SK-N-SH (cell line): ENCODE data around the gene ACP5. TPM values are rescaled to one million over a fixed set of nuclear protein-coding genes. Genes with fewer than 3 reads are reported as not detected.

Experiments
- CTCF ChIA-PET: fragments of 300-600, 350-600 bp; formaldehyde crosslinking; extraction: SDS; loops from one replicate; lab custom pipeline; 2021; lab: Yijun Ruan, JAX
- POLR2A ChIA-PET: fragments of 350-600 bp; sonication (Branson Sonifier 250); formaldehyde crosslinking; extraction: SDS; loops from one replicate; lab custom pipeline; 2020; ENCODE audit warnings: antibody characterized with exemption, inconsistent platforms; lab: Yijun Ruan, JAX
- DNase-seq: peaks from one replicate; pipeline ENCODE4 v3.0.0; 2012
- H2AFZ ChIP-seq: fragments of 200-600 bp; sonication (generic); 2 replicates; pipeline ENCODE4 v1.8.1; 2016; ENCODE audit warnings: antibody characterized with exemption, mild to moderate bottlenecking, low read depth
- H3F3A ChIP-seq: fragments of 200-600 bp; sonication (generic); replicated peaks from 2 replicates; pipeline ENCODE3; 2016; ENCODE audit warnings: antibody characterized with exemption, mild to moderate bottlenecking; ENCODE audit not compliant: insufficient read depth
- H3K27ac ChIP-seq, 2 experiments: fragments of 200-500 bp in 1 of 2; fragments of 200-600 bp in 1 of 2; sonication (Bioruptor generic) in 1 of 2; sonication (generic), shearing (Covaris generic) in 1 of 2; 2 replicates each; pipeline versions ENCODE4 v1.5.1 to v1.6.1; 2014 to 2016; ENCODE audit warnings: low read depth in 2 of 2, inconsistent platforms in 1 of 2, low read length in 1 of 2, mild to moderate bottlenecking in 1 of 2, mixed read lengths in 1 of 2
- H3K27me3 ChIP-seq: fragments of 200-600 bp; sonication (generic), shearing (Covaris generic); 2 replicates; pipeline ENCODE4 v1.6.1; 2016; ENCODE audit warnings: mixed run types; ENCODE audit not compliant: insufficient read depth
- H3K36me3 ChIP-seq, 2 experiments: fragments of 200-500 bp in 1 of 2; fragments of 200-600 bp in 1 of 2; sonication (Bioruptor generic) in 1 of 2; sonication (generic) in 1 of 2; replicated peaks in 1 of 2; 2 replicates each; pipeline versions ENCODE3 to v1.5.1; 2014 to 2016; ENCODE audit warnings: low read length in 1 of 2, mild to moderate bottlenecking in 1 of 2; ENCODE audit not compliant: insufficient read depth in 2 of 2, control insufficient read depth in 1 of 2
- H3K4me1 ChIP-seq, 2 experiments: fragments of 200-500 bp in 1 of 2; fragments of 200-600 bp in 1 of 2; sonication (Bioruptor generic) in 1 of 2; sonication (generic), shearing (Covaris generic) in 1 of 2; 2 replicates each; pipeline versions ENCODE4 v1.5.1 to v1.6.1; 2014 to 2016; ENCODE audit warnings: low read depth in 1 of 2, low read length in 1 of 2, mixed run types in 1 of 2; ENCODE audit not compliant: insufficient read depth in 2 of 2, control insufficient read depth in 1 of 2
- H3K4me2 ChIP-seq: fragments of 200-600 bp; sonication (generic), shearing (Covaris generic); 2 replicates; pipeline ENCODE4 v1.6.1; 2017; ENCODE audit warnings: mixed run types
- H3K4me3 ChIP-seq, 2 experiments: fragments of 200-500 bp in 1 of 2; fragments of 200-600 bp in 1 of 2; sonication (Bioruptor generic) in 1 of 2; sonication (generic), shearing (Covaris generic) in 1 of 2; 2 replicates each; pipeline versions ENCODE4 v1.5.1 to v1.8.1; 2014 to 2016; ENCODE audit warnings: low read depth in 2 of 2, inconsistent platforms in 1 of 2, low read length in 1 of 2, mild to moderate bottlenecking in 1 of 2, mixed read lengths in 1 of 2, moderate library complexity in 1 of 2
- H3K79me2 ChIP-seq: fragments of 200-600 bp; sonication (generic); 2 replicates; pipeline ENCODE4 v1.8.1; 2017; ENCODE audit warnings: mild to moderate bottlenecking; ENCODE audit not compliant: insufficient read depth
- H3K9ac ChIP-seq: fragments of 200-600 bp; sonication (generic); 2 replicates; pipeline ENCODE4 v1.6.1; 2017; ENCODE audit warnings: mixed run types
- H3K9me2 ChIP-seq: fragments of 200-600 bp; sonication (generic); 2 replicates; pipeline ENCODE4 v1.6.1; 2017; ENCODE audit warnings: mixed run types
- H3K9me3 ChIP-seq: fragments of 200-600 bp; sonication (generic); 2 replicates; pipeline ENCODE4 v1.6.1; 2017; ENCODE audit warnings: mixed run types, mild to moderate bottlenecking, moderate library complexity
- H4K20me1 ChIP-seq: fragments of 200-600 bp; sonication (generic); 2 replicates; pipeline ENCODE4 v1.6.1; 2017; ENCODE audit warnings: mild to moderate bottlenecking, mixed run types; ENCODE audit not compliant: insufficient read depth
- REST ChIP-seq: IDR thresholded peaks from 2 replicates; pipeline ENCODE4 v1.6.1; 2012; ENCODE audit warnings: mild to moderate bottlenecking, low read depth, low read length, moderate library complexity
- RFX5 ChIP-seq: IDR thresholded peaks from 2 replicates; pipeline ENCODE4 v1.6.1; 2012; ENCODE audit warnings: mild to moderate bottlenecking, improper control_type of control experiment, low read length
- SIN3A ChIP-seq: IDR thresholded peaks from 2 replicates; pipeline ENCODE4 v1.6.1; 2012; ENCODE audit warnings: low read depth, mild to moderate bottlenecking, low read length, moderate library complexity, borderline replicate concordance
- SMC3 ChIP-seq: IDR thresholded peaks from 2 replicates; pipeline ENCODE4 v1.6.1; 2012; ENCODE audit warnings: low read depth, low read length, improper control_type of control experiment
- WGBS: methylation state at CpG from one replicate; pipeline ENCODE4 v1.1.6; 2017; ENCODE audit warnings: low lambda C conversion rate; 5-methylcytosine and 5-hydroxymethylcytosine counted together
- polyA plus RNA-seq, 3 experiments: library from polyadenylated mRNA; depleted of rRNA; stranded (reverse); fragments of >200 nt; gene quantifications; 2 replicates each; pipeline ENCODE4 v1.2.3, GENCODE V29; 2012
- TF ChIP-seq, protein P1 (sequence below): fragments of 150-350 bp; IDR thresholded peaks from 2 replicates; pipeline ENCODE4 v1.6.1; 2016; ENCODE audit warnings: mild to moderate bottlenecking, low read depth, low read length
- TF ChIP-seq, protein P2 (sequence below): IDR thresholded peaks from 2 replicates; pipeline ENCODE4 v1.4.0; 2012; ENCODE audit warnings: low read depth, borderline replicate concordance

The ACP5 gene
- polyA plus RNA-seq, 1 of the 3 experiments (the other 2 are of a cell fraction), result 0.87 TPM

DNA sequence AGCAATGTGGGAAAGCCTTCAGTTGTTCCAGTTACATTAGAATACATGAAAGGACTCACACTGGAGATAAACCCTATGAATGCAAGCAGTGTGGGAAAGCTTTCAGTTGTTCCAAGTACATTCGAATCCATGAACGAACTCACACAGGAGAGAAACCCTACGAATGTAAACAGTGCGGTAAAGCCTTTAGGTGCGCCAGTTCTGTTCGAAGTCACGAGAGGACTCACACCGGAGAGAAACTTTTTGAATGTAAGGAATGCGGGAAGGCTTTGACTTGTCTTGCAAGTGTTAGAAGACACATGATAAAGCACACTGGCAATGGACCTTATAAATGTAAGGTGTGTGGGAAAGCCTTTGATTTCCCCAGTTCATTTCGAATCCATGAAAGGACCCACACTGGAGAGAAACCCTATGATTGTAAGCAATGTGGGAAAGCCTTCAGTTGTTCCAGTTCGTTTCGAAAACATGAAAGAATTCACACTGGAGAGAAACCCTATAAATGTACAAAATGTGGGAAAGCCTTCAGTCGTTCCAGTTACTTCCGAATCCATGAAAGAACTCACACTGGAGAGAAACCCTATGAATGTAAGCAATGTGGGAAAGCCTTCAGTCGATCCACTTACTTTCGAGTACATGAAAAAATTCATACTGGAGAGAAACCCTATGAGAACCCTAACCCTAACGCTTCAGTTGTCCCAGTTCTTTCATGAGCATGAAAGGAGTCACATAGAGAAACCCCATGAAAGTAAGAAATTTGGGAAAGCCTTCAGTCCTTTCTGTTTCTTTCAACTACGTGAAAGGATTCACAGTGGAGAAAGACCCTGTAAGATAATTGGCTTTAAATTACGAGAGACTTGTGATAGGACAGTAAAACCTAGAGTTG is 40.0 kb upstream of the ACP5 start:
- H3K79me2 ChIP-seq, result peaks cover 41% of the 10 kb centered on the region
- peaks cover 57 to 91% of the 10 kb centered on the region in 2 experiments for H3K36me3 ChIP-seq
- WGBS, result 99% methylated on average over 19 of the region's 19 CpGs
- H3K9ac ChIP-seq, result no peak overlapping the region
- H3F3A ChIP-seq, result peaks cover 20% of the 10 kb centered on the region
- TF ChIP-seq, protein P1, sequence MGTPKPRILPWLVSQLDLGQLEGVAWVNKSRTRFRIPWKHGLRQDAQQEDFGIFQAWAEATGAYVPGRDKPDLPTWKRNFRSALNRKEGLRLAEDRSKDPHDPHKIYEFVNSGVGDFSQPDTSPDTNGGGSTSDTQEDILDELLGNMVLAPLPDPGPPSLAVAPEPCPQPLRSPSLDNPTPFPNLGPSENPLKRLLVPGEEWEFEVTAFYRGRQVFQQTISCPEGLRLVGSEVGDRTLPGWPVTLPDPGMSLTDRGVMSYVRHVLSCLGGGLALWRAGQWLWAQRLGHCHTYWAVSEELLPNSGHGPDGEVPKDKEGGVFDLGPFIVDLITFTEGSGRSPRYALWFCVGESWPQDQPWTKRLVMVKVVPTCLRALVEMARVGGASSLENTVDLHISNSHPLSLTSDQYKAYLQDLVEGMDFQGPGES, result no peak
- TF ChIP-seq SIN3A, result no peak
- TF ChIP-seq REST, result no peak
- no peaks in the 10 kb centered on the region for H3K9me2 ChIP-seq
- POLR2A ChIA-PET, result no interaction called here
- H4K20me1 ChIP-seq, result no peaks in the 10 kb centered on the region
- no peak for DNase-seq
- H3K27ac ChIP-seq, result no peak overlapping the region
- peaks cover 28% of the 10 kb centered on the region; the same call in 1 of the 2 replicates for H3K9me3 ChIP-seq
- CTCF ChIA-PET, result no interaction called here
- H2AFZ ChIP-seq, result no peak overlapping the region
- no peak overlapping the region for H3K4me2 ChIP-seq
- H3K4me3 ChIP-seq, result peak overlapping the region in 1 of 2 experiments; percentile 24; a peak in 1 of 4 replicates
- no peaks in the 10 kb centered on the region for H3K4me1 ChIP-seq
- H3K27me3 ChIP-seq, result no peaks in the 10 kb centered on the region

GRCh38 chr19:11612816-11613511 is 35.5 kb upstream of the ACP5 start:
- no peak for DNase-seq
- Histone ChIP-seq H3K4me1 (no peaks in the 10 kb centered on the region), H3K9ac (no peak overlapping the region), H3K4me2 (no peak overlapping the region), H3K9me2 (no peaks in the 10 kb centered on the region), H3K36me3 (peaks cover 28 to 72% of the 10 kb centered on the region in 2 experiments), H2AFZ (no peak overlapping the region), H3K27ac (no peak overlapping the region), H3K4me3 (no peak overlapping the region), H3F3A (peaks cover 21% of the 10 kb centered on the region), H3K27me3 (no peaks in the 10 kb centered on the region), H3K79me2 (peaks cover 74% of the 10 kb centered on the region), H3K9me3 (peaks cover 21% of the 10 kb centered on the region; the same call in 1 of the 2 replicates), H4K20me1 (peaks cover 20% of the 10 kb centered on the region; the same call in 1 of the 2 replicates)
- ChIA-PET POLR2A (no interaction called here), CTCF (interaction anchor here (0.9 to 1.2 kb wide), 2 partner anchors 12 to 84 kb away, joined by 3 read pairs; no protein-coding TSS in a partner anchor)
- 98% methylated on average over 5 of the region's 5 CpGs for WGBS
- TF ChIP-seq SMC3 (no peak), RFX5 (no peak)
- TF ChIP-seq, protein P2, sequence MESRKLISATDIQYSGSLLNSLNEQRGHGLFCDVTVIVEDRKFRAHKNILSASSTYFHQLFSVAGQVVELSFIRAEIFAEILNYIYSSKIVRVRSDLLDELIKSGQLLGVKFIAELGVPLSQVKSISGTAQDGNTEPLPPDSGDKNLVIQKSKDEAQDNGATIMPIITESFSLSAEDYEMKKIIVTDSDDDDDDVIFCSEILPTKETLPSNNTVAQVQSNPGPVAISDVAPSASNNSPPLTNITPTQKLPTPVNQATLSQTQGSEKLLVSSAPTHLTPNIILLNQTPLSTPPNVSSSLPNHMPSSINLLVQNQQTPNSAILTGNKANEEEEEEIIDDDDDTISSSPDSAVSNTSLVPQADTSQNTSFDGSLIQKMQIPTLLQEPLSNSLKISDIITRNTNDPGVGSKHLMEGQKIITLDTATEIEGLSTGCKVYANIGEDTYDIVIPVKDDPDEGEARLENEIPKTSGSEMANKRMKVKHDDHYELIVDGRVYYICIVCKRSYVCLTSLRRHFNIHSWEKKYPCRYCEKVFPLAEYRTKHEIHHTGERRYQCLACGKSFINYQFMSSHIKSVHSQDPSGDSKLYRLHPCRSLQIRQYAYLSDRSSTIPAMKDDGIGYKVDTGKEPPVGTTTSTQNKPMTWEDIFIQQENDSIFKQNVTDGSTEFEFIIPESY, result no peak
